ENCODE data around the gene FMR1NB. TPM values are rescaled to one million over a fixed set of nuclear protein-coding genes. Genes with fewer than 3 reads are reported as not detected.

Gene FMR1NB
- total RNA-seq, 1 experiment from 2014 or later = not detected

GRCh38 chrX:148047200-148047599 lies 66.1 kb downstream of the FMR1NB start:
- Histone ChIP-seq H3K4me3 (ENCODE audit: low read depth in 2 of 2, low read length in 2 of 2) (no peak overlapping the region), H3K27ac (ENCODE audit: low read length) (no peak overlapping the region), H3K4me1 (ENCODE audit: control insufficient read depth, insufficient read depth, low read length) (no peaks in the 10 kb centered on the region), H3K9me3 (ENCODE audit: control insufficient read depth, insufficient read depth, low read depth, low read length) (no peaks in the 10 kb centered on the region), H3K27me3 (ENCODE audit: control insufficient read depth, insufficient read depth, low read length) (no peaks in the 10 kb centered on the region), H3K36me3 (ENCODE audit: control insufficient read depth, insufficient read depth, low read length) (no peaks in the 10 kb centered on the region)
- intact Hi-C loops (cut with micrococcal nuclease; ENCODE audit: unreplicated experiment) (loop anchor here (5.0 kb wide), 2 partner anchors 1240 to 1425 kb away; no protein-coding TSS in a partner anchor), in situ Hi-C loops (cut with HindIII; ENCODE audit: low pct_unique_long_range_greater_than_20kb, low sequenced_read_pairs) (no loop called here)
- no TSS peak for BruUV-seq (replicated peaks)
- no peak for TF ChIP-seq REST (IDR thresholded peaks at IDR 0.05; ENCODE audit: insufficient read depth in 1 of 2, low read depth in 2 of 2, low read length in 1 of 2)
- TF ChIP-seq, protein P1, sequence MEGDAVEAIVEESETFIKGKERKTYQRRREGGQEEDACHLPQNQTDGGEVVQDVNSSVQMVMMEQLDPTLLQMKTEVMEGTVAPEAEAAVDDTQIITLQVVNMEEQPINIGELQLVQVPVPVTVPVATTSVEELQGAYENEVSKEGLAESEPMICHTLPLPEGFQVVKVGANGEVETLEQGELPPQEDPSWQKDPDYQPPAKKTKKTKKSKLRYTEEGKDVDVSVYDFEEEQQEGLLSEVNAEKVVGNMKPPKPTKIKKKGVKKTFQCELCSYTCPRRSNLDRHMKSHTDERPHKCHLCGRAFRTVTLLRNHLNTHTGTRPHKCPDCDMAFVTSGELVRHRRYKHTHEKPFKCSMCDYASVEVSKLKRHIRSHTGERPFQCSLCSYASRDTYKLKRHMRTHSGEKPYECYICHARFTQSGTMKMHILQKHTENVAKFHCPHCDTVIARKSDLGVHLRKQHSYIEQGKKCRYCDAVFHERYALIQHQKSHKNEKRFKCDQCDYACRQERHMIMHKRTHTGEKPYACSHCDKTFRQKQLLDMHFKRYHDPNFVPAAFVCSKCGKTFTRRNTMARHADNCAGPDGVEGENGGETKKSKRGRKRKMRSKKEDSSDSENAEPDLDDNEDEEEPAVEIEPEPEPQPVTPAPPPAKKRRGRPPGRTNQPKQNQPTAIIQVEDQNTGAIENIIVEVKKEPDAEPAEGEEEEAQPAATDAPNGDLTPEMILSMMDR (IDR thresholded peaks at IDR 0.05) = no peak
- TF ChIP-seq POLR2AphosphoS5 (IDR thresholded peaks at IDR 0.05; ENCODE audit: low read depth, low read length) = no peak
- no peak for TF ChIP-seq SIN3A (IDR thresholded peaks at IDR 0.05; ENCODE audit: borderline replicate concordance, insufficient read depth, low read depth, low read length)
- TF ChIP-seq TCF7L2 (IDR thresholded peaks at IDR 0.05; ENCODE audit: low read depth, low read length) = no peak
- DNase-seq (ENCODE audit: low read depth, low spot score) (no peak), ATAC-seq (no peak)
- ChIA-PET CTCF (interaction anchor here (0.5 kb wide), 1 partner anchor 1424 kb away, joined by 3 read pairs; no protein-coding TSS in a partner anchor), POLR2A (no interaction called here)

- no peaks in the 10 kb centered on the region for H3K36me3 ChIP-seq (ENCODE audit: control insufficient read depth, insufficient read depth, low read length)
- ATAC-seq (no peak), DNase-seq (ENCODE audit: low read depth, low spot score) (peak; percentile 18)
- no peaks in the 10 kb centered on the region for H3K27me3 ChIP-seq (ENCODE audit: control insufficient read depth, insufficient read depth, low read length)
- POLR2A ChIA-PET = no interaction called here
- H3K27ac ChIP-seq (ENCODE audit: low read length) = no peak overlapping the region
- TF ChIP-seq POLR2AphosphoS5 (IDR thresholded peaks at IDR 0.05; ENCODE audit: low read depth, low read length) (no peak), TCF7L2 (IDR thresholded peaks at IDR 0.05; ENCODE audit: low read depth, low read length) (no peak), SIN3A (IDR thresholded peaks at IDR 0.05; ENCODE audit: borderline replicate concordance, insufficient read depth, low read depth, low read length) (no peak)
- TF ChIP-seq, protein P1 (IDR thresholded peaks at IDR 0.05) = peak; percentile 63; the same call in 1 of the 2 replicates
- in situ Hi-C loops (cut with HindIII; ENCODE audit: low pct_unique_long_range_greater_than_20kb, low sequenced_read_pairs) = no loop called here
- H3K4me3 ChIP-seq (ENCODE audit: low read depth in 2 of 2, low read length in 2 of 2) = no peak overlapping the region
- intact Hi-C loops (cut with micrococcal nuclease; ENCODE audit: unreplicated experiment) = loop anchor here (5.0 kb wide), 2 partner anchors 1238 to 1423 kb away; no protein-coding TSS in a partner anchor
- H3K4me1 ChIP-seq (ENCODE audit: control insufficient read depth, insufficient read depth, low read length) = no peaks in the 10 kb centered on the region
- CTCF ChIA-PET = no interaction called here
- no peaks in the 10 kb centered on the region for H3K9me3 ChIP-seq (ENCODE audit: control insufficient read depth, insufficient read depth, low read depth, low read length)
- no TSS peak for BruUV-seq (replicated peaks)
Observed at GRCh38 chrX:148049441-148049840, 68.3 kb downstream of the FMR1NB start.

Measured in Panc1 (cell line).